Esophagus squamous epithelium (tissue), 5 donors: Measurements from ENCODE around the gene HSPA12A. TPM values are rescaled to one million over a fixed set of nuclear protein-coding genes. Genes with fewer than 3 reads are reported as not detected.

Experiments used
- DNase-seq: peaks from one replicate; lab custom pipeline; 2025; lab: John Stamatoyannopoulos, UW
- H3K27ac ChIP-seq, 4 donors: fragments of 200-600 bp; sonication (generic); one replicate each; pipeline ENCODE4 v1.5.1; 2016 to 2019; ENCODE audit warnings: mild to moderate bottlenecking in 1 of 4
- H3K27me3 ChIP-seq, 4 donors: fragments of 200-600 bp; sonication (generic); 1 replicate in 3 of 4; 2 replicates in 1 of 4; pipeline versions ENCODE4 v1.5.1 to v1.6.0; 2017 to 2021; ENCODE audit warnings: antibody characterized with exemption in 1 of 4
- H3K36me3 ChIP-seq, 3 donors: fragments of 200-600 bp; sonication (generic); one replicate each; pipeline ENCODE4 v1.5.1; 2016 to 2019
- H3K4me1 ChIP-seq, 3 donors: fragments of 200-600 bp; sonication (generic); one replicate each; pipeline ENCODE4 v1.5.1; 2017 to 2019
- H3K4me3 ChIP-seq, 4 donors: fragments of 200-600 bp; sonication (generic); 1 replicate in 3 of 4; 2 replicates in 1 of 4; pipeline ENCODE4 v1.5.1; 2016 to 2019; ENCODE audit warnings: mild to moderate bottlenecking in 2 of 4, moderate library complexity in 1 of 4
- H3K9me3 ChIP-seq, 3 donors: fragments of 200-600 bp; sonication (generic); one replicate each; pipeline ENCODE4 v1.5.1; 2016 to 2019
- CTCF ChIP-seq, 6 experiments: fragments of 450-650 bp in 4 of 6; fragments of 200-600 bp in 2 of 6; sonication (generic) in 2 of 6; IDR thresholded peaks; one replicate each; pipeline ENCODE4 v1.5.1; 2016 to 2019; ENCODE audit warnings: antibody characterized with exemption in 6 of 6, mild to moderate bottlenecking in 4 of 6, moderate library complexity in 4 of 6
- POLR2A ChIP-seq, 4 donors: fragments of 450-650 bp; IDR thresholded peaks; one replicate each; pipeline ENCODE4 v1.6.1; 2017; ENCODE audit warnings: antibody characterized with exemption in 4 of 4, mild to moderate bottlenecking in 4 of 4, moderate library complexity in 3 of 4
- WGBS, 2 donors: methylation state at CpG; one replicate each; pipeline ENCODE4 v1.1.5; 2018; 5-methylcytosine and 5-hydroxymethylcytosine counted together
- intact Hi-C: fragments of 100-400 bp; cut with DNase I; formaldehyde crosslinking; loops from one replicate; pipeline ENCODE4 v1.15.0; 2022
- total RNA-seq, 4 donors: library from RNA; depleted of rRNA; stranded (reverse); fragments of >200 nt; gene quantifications; one replicate each; pipeline ENCODE4 v1.1.0, GENCODE V29; 2016
- donor health status: DM: yes; HTN: yes; CAD: no.

HSPA12A gene
- total RNA-seq, 4 donors from 2014 or later: 1.9 to 5.9 (median 2.3) TPM

- TF ChIP-seq CTCF (IDR thresholded peaks at IDR 0.05): no peak
- TF ChIP-seq POLR2A (IDR thresholded peaks at IDR 0.05): no peak
- 73% methylated on average over 4 of the region's 4 CpGs for WGBS, 2 donors
- H3K9me3 ChIP-seq: no peaks in the 10 kb centered on the region
- no peaks in the 10 kb centered on the region for H3K36me3 ChIP-seq
- intact Hi-C loops: no loop called here
- peaks cover 0 to 10% (median 3%) of the 10 kb centered on the region in 3 donors for H3K4me1 ChIP-seq
- no peak overlapping the region for H3K4me3 ChIP-seq
- no peak overlapping the region for H3K27ac ChIP-seq
- no peak for DNase-seq
- H3K27me3 ChIP-seq: peaks cover 0 to 34% (median 2%) of the 10 kb centered on the region in 4 donors
Measured at GRCh38 chr10:116629340-116629739, 113.0 kb downstream of the HSPA12A start.

- Histone ChIP-seq H3K36me3 (no peaks in the 10 kb centered on the region), H3K27me3 (peaks cover 0 to 50% (median 2%) of the 10 kb centered on the region in 4 donors), H3K27ac (no peak overlapping the region), H3K4me3 (peak overlapping the region in 2 of 4 donors; percentile 15 to 29), H3K4me1 (peaks cover 0 to 10% (median 3%) of the 10 kb centered on the region in 3 donors), H3K9me3 (no peaks in the 10 kb centered on the region)
- intact Hi-C loops: no loop called here
- DNase-seq: no peak
- TF ChIP-seq CTCF (IDR thresholded peaks at IDR 0.05) (peak in 2 of 6 experiments; percentile 3 to 21), POLR2A (IDR thresholded peaks at IDR 0.05) (no peak)
- WGBS, 2 donors: 0 to 16% methylated on average over 2 to 7 of the region's 49 CpGs
Measured at GRCh38 chr10:116627386-116627933, 114.9 kb downstream of the HSPA12A start.

GRCh38 chr10:116626815-116627214 lies 115.6 kb downstream of the HSPA12A start:
- 61 to 78% methylated on average over 5 to 7 of the region's 9 CpGs for WGBS, 2 donors
- TF ChIP-seq CTCF (IDR thresholded peaks at IDR 0.05) (no peak), POLR2A (IDR thresholded peaks at IDR 0.05) (no peak)
- Histone ChIP-seq H3K9me3 (no peaks in the 10 kb centered on the region), H3K4me1 (peaks cover 0 to 10% (median 3%) of the 10 kb centered on the region in 3 donors), H3K27me3 (peaks cover 0 to 50% (median 2%) of the 10 kb centered on the region in 4 donors), H3K36me3 (no peaks in the 10 kb centered on the region), H3K4me3 (no peak overlapping the region), H3K27ac (no peak overlapping the region)
- DNase-seq: no peak
- intact Hi-C loops: no loop called here

DNA sequence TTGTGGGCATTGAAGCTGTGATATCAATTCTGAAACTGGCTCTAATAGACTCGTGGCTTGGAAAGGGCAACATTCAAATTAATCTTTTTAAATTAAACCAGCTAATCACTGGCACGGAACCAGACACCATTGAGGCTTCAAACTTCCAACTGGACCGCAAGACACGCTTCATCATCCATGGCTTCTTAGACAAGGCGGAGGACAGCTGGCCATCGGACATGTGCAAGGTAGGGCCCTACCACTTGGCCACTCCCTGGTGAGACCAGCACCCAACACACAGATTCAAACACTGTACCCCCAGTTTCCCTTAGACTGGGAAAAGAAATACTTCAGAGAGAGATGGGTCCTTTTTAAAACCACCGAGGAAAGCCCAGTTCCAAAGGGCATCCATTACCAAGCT lies 116.5 kb downstream of the HSPA12A start:
- H3K4me3 ChIP-seq: no peak overlapping the region
- peaks cover 0 to 10% (median 3%) of the 10 kb centered on the region in 3 donors for H3K4me1 ChIP-seq
- WGBS, 2 donors: 75 to 85% methylated on average over 2 to 5 of the region's 7 CpGs
- intact Hi-C loops: no loop called here
- H3K27me3 ChIP-seq: peaks cover 0 to 50% (median 2%) of the 10 kb centered on the region in 4 donors
- TF ChIP-seq CTCF (IDR thresholded peaks at IDR 0.05) (no peak), POLR2A (IDR thresholded peaks at IDR 0.05) (no peak)
- H3K36me3 ChIP-seq: no peaks in the 10 kb centered on the region
- H3K9me3 ChIP-seq: no peaks in the 10 kb centered on the region
- H3K27ac ChIP-seq: no peak overlapping the region
- DNase-seq: no peak

DNA sequence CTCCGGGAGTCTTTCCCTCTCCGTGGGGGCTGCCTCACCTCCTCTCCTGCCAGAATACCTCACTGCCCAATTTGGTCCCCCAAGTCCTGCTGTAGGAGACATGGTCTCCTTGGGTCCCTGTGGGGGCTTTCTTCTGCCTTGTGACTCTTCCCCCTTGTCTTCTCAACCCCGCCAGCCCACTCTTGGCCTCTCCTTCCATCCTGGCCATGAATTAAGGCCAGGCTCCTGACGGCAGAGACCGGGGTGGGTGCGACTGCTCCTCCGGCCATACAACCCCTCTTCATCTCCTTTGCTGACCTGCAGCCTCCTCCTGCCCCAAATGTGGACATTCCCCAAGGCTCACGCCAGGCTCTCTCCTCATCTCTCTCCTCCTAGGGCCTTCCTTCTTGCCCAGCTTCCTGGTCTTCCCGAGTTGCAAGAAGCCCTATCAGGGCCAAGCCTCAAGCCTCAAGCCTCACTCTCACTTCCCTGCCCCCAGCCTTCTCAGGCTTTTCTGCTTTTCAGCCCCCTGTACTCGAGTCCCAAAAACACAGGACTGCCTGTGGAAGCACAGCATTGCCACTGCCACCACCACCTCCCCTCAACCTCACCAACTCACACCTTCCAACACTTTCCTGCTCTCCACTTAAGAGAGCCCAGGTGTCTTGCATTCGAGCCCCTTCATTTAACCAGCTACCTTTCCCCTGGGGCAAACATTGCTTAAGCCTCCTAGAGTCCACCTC lies 120.3 kb downstream of the HSPA12A start:
- DNase-seq: no peak
- Histone ChIP-seq H3K36me3 (no peaks in the 10 kb centered on the region), H3K9me3 (no peaks in the 10 kb centered on the region), H3K27me3 (peaks cover 0 to 35% (median 2%) of the 10 kb centered on the region in 4 donors), H3K4me1 (peaks cover 0 to 3% (median 0%) of the 10 kb centered on the region in 3 donors), H3K27ac (no peak overlapping the region), H3K4me3 (no peak overlapping the region)
- 68 to 75% methylated on average over 11 of the region's 11 CpGs for WGBS, 2 donors
- TF ChIP-seq CTCF (IDR thresholded peaks at IDR 0.05): no peak
- no peak for TF ChIP-seq POLR2A (IDR thresholded peaks at IDR 0.05)
- intact Hi-C loops: no loop called here
